NK-92 treated with Interleukin-12 subunit alpha and Interleukin-12 subunit beta, amount 100 ng/mL, for 24 hours (cell line): Measurements from ENCODE around the gene SH3RF2.

Experiments used
- DNase-seq: peaks from one replicate; lab custom pipeline; 2025; lab: John Stamatoyannopoulos, UW

SH3RF2 gene

DNA sequence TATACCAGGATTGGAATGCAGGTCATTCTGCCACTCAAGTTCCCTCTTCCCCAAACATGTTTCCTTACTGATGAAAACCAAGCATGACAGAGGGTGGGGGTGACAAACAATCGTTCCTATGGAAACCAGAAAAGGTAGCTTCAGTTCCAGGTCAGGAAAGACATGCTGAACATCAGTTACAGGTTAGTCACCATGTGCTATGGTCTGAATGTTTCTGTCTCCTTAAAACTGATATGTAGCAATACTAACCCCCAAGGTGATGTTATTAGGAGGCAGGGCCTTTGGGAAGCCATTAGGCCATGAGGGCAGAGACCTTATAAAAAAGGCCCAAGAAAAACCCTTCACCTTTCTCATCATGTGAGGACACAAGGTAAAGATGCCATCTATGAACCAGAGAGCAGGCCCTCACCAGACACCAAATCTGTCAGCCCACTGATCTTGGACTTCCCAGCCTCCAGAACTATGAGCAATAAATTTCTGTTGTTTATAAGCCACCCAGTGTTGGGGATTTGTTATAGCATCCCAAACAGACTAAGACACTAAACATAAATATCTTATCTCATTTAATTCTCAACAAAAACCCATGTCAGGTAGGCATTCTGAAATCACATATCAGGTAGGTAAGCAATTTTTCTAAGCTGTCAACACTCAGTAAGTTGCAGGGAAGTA is 15.7 kb upstream of the SH3RF2 start:
- no peak for DNase-seq

DNA sequence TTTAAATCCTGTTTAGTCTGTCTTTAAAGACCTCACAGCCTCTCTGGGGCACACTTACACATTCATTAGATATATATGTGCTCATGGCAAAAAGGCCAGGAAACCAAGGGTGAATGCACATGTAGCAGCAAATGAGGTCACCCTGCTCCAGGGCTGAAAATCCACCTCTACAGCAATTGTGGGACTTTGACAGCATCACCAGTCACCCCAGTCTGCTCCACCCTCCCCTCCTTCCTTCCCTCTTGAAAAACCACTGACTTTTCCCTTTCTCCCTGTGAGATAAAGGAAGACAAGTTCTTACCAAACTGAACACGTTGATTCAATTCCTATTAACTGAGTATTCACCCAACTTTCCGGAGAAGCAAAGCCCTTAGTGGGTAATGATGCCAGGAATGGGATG is 15.2 kb upstream of the SH3RF2 start:
- no peak for DNase-seq

GRCh38 chr5:145922059-145922458 is 14.3 kb upstream of the SH3RF2 start:
- DNase-seq = no peak

DNA sequence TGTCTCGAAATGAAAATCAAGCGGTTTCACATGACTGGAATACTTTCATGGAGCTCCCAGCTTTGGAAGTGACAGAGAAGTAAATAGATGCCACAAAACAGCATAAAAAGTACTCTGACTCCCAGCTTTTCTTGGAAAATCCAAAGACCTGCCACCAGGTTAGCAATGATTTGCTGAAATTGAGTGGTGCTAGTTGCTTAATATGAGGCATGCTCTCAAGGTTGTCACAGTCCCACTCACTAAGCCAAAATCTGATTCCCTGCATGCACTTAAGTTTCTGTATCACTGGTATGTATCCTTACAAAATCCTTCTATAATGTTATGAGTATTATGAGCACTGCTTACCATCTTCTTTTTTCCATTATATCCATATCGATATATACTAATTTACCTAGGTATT is 13.0 kb upstream of the SH3RF2 start:
- DNase-seq = no peak

DNA sequence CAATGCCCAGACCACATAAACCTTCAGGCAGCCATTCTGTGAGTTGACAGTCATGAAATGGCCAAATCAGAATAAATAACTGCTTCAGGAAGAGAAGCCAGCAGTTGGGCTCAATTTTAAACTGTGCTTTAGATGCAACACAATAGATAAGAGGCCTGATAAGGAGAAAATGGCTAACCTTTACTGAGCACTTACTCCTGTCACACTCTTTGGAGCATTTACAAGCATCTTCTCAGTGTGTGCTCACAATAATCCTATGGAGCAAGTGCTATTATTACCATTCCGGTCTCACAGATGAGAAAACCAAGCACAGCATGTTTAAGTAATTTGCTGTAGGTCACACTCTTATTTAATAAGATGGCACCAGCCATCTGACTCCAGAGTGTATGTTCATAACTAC is 11.5 kb upstream of the SH3RF2 start:
- no peak for DNase-seq

DNA sequence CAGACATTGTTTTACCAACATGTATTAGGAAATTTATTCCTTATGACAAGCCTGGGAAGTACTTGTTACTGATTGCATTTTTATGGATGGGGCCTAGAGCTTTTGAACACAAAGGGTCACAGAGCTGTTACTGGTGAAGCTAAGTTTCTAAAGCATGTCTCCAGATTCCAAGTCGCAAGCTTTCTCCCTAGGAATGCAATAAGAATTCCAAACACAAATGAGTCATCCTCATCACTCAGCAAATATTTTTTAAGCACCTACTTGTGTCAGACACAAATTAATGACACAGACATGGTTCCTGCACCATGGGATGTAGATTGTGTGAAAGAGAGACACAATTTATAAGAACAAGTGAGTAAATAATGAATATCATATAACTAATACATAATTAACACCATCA is 11.0 kb upstream of the SH3RF2 start:
- no peak for DNase-seq

GRCh38 chr5:145925803-145926202 is 10.6 kb upstream of the SH3RF2 start:
- no peak for DNase-seq

- no peak for DNase-seq
Measured at GRCh38 chr5:145931718-145932117, 4.7 kb upstream of the SH3RF2 start.

GRCh38 chr5:145934276-145934675 is 2.1 kb upstream of the SH3RF2 start:
- DNase-seq = no peak

GRCh38 chr5:145937432-145938250 is 1.3 kb downstream of the SH3RF2 start:
- no peak for DNase-seq

DNA sequence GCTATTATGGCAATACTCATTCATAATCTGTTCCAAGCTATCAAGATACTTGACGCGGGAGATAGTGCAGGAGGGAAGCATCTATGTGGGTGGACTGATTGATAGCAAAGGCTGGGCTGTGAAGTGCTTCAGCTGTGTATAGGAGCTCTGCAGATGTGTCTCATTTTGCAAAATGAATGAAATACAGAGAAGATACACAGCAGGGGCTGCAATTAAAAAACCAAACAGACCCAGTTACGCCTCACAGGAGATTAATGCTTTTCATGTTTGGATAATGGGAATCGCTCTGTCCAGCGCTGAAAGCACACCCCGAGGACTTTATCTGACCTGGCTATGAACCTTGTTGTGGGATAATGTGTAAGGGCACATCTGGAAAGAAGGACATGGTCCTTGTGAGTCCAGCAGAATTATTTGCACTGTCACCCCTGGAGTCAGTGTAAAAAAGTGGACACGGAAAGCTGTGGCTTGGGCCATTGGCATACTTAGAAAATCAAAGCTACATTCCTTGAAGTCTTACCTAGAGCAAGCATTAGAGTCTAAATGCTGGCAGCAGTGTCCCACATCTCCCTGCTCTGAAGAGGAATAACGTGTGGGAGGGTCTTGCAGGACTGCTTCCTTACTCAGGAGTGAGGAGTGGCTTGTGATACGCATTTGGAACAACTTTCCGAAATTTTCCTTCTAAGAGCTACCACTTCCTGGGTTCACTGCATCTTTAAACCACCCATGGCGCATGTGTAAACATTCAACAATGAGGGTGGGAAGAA is 2.6 kb downstream of the SH3RF2 start:
- DNase-seq = no peak

GRCh38 chr5:145939540-145940065 is 3.2 kb downstream of the SH3RF2 start:
- no peak for DNase-seq

- DNase-seq = no peak
Measured at GRCh38 chr5:145941096-145941447, 4.7 kb downstream of the SH3RF2 start.

- DNase-seq = no peak
Measured at GRCh38 chr5:145941448-145942130, 5.2 kb downstream of the SH3RF2 start.

DNA sequence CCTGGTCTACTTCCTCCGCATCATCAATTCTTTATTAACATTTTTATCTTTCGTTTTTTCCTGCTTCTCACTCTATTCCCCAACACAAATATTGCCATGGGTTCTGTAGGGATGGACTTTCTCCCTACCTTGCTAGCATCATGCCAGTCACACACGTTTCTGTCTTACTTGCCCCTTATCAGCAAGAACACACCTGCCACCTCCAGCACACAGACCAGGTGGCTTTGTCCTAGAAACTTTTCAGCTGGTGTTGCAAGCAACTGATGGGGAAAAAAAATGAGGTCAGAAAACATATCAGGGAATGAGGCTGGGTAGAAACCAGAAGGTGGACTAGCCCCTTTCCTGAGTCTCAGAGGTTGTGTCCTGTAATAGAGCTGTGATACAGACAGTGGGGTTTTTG is 5.8 kb downstream of the SH3RF2 start:
- no peak for DNase-seq

- no peak for DNase-seq
Measured at GRCh38 chr5:145942749-145943148, 6.4 kb downstream of the SH3RF2 start.

DNA sequence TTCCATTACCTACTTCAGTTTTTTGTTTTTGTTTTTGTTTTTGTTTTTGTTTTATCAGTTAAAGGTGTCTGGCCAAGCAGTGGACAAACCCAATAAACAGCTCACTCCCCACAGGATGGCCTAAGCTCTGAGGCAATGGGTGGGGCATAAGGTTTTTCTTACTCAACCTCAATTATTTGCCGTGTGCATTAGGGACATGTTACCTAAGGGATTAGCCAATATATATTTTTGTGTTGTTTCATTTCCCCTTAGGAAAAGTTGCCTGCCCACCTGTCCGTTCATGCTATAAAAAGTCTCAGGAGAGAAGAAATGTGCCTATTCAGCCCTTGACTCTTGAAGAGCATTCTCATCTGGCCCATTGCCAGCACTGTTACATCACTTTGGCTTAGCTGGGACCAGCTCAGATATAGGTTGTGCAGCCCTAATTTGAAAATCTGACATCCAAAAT is 7.3 kb downstream of the SH3RF2 start:
- no peak for DNase-seq

DNA sequence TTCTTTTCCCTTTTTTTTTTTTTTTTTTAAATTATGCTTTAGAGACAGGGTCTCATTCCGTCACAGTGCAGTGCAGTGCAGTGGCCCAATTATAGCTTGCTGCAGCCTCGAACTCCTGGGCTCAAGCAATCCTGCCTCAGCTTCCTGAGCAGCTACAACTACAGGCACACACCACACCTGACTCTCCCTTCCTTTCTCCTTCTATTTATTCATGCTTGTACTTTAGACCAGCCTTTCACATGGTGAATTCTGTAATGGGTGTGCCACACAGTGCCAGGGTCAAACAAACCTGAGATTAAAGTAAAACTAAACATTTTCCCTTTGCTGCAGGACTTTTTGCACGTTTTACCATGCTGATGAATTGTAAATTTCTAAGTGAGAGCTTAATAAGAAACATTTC is 8.0 kb downstream of the SH3RF2 start:
- DNase-seq = no peak

DNA sequence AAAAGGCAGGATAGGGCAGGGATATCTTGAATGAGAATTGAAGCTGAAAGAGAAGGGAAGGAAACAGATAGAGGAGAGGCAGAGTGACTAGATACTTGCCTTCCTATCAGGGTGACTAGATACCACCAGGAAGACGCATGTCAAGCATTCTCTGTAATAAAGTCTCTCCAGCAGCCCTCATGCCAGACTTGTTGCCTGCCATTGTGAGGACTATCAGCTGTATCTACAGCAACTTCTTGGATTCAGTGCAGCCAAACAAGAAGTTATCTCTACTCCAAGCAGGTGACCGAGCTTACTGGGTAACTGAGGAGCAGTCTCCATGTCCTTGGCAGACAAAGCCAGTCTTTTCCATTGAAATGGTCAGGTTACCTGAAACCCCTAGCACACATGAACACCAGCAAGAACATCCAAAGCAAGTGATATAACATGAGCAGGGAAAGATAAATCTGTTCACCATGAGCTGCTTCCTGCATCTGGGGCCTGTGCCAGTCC is 9.3 kb downstream of the SH3RF2 start:
- DNase-seq = no peak

GRCh38 chr5:145946112-145946861 is 9.9 kb downstream of the SH3RF2 start:
- DNase-seq = no peak

DNA sequence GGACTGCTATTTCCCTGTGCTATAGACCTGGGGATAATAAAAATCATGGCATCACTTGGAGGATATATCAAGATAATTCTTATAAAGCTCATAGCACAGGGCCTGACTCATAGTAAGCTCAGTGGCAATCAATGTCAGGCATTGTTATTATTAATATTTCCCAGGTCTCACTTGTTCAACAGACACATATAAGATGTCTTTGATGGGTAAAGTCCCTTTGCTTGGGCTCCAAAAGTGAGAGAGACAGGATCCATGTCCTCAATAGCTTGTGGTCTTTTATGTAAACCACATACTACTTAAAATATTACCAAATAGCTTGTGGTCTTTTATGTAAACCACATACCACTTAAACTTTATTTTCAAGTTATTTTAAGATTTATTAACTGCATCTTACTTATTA is 11.2 kb downstream of the SH3RF2 start:
- no peak for DNase-seq
